ENCODE results near the gene VTCN1.
A peak's percentile ranks its signal among the peaks of the same experiment; 100 is the strongest.

The VTCN1 gene

DNA sequence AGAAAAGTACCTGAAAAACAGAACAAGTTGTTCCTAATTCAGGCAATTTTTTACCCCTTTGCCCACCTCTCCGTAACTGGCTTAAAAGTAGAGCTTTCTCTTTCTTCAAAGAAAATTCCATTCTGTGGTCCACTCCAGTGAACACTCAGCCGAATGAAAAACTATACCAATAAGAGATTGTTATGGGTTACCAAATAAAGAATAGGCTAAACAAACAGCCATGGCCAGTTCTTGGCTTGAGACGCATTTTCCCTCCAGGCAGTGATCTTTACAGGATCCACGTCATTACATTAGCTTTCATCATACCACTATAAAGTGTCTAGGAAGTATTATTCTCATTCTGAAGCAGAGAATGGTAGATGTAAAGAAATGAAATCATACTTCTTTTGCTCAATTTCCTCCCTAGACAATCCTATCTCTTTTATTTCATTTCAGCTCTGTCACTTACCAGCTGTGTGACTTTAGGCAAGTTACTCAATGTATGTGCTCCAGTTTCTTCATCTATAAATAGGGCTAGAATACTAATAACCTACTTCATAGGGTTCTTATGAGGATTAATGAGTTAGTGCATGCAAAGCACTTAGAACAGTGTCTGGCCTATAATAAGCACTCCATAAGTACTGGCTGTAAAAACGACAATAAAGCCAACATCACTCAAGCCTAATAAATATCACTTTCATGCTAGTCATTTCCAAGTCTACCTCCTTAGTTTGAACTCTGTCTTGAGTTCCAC, 62.7 kb downstream of the VTCN1 start:
- CTCF ChIA-PET = interaction anchor here (1.0 to 6.3 kb wide), 3 partner anchors 20 to 136 kb away, joined by 4 to 37 read pairs (median 10); no protein-coding TSS in a partner anchor
- DNase-seq (ENCODE audit: low read depth, low spot score) = no peak
- TF ChIP-seq, protein P1, sequence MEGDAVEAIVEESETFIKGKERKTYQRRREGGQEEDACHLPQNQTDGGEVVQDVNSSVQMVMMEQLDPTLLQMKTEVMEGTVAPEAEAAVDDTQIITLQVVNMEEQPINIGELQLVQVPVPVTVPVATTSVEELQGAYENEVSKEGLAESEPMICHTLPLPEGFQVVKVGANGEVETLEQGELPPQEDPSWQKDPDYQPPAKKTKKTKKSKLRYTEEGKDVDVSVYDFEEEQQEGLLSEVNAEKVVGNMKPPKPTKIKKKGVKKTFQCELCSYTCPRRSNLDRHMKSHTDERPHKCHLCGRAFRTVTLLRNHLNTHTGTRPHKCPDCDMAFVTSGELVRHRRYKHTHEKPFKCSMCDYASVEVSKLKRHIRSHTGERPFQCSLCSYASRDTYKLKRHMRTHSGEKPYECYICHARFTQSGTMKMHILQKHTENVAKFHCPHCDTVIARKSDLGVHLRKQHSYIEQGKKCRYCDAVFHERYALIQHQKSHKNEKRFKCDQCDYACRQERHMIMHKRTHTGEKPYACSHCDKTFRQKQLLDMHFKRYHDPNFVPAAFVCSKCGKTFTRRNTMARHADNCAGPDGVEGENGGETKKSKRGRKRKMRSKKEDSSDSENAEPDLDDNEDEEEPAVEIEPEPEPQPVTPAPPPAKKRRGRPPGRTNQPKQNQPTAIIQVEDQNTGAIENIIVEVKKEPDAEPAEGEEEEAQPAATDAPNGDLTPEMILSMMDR (IDR thresholded peaks at IDR 0.05; ENCODE audit: insufficient read depth, low read length, missing control alignments) = no peak
- no peak overlapping the region for H3K4me3 ChIP-seq (ENCODE audit: low read depth, low read length)
- POLR2A ChIA-PET = no interaction called here

DNA sequence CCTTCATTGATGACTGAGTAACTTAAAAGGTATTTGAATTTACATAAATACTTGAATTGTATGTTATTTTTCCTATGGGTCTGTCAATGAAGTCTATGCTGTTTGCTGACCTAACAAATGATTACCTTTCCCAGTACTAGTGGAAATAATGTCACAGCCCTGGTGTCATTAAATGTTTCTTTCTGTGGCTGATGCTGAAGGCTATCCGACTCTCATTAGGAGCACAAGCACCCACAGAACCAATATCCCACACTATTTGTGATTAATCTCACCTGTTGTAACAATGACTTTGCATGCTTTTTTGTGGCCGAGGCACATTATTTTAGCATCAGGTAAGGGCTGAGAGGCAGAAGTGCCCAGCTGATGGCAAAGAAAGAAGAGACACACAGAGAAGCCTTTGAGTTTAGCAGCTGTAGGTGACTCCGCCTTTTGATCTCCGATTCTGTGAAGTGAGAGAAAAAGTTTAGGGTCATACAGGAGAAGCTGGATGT, 63.3 kb downstream of the VTCN1 start:
- TF ChIP-seq, protein P1 (IDR thresholded peaks at IDR 0.05; ENCODE audit: insufficient read depth, low read length, missing control alignments) = no peak
- ChIA-PET POLR2A (no interaction called here), CTCF (interaction anchor here (1.0 to 6.3 kb wide), 3 partner anchors 19 to 137 kb away, joined by 4 to 37 read pairs (median 10); no protein-coding TSS in a partner anchor)
- DNase-seq (ENCODE audit: low read depth, low spot score) = no peak
- no peak overlapping the region for H3K4me3 ChIP-seq (ENCODE audit: low read depth, low read length)

DNA sequence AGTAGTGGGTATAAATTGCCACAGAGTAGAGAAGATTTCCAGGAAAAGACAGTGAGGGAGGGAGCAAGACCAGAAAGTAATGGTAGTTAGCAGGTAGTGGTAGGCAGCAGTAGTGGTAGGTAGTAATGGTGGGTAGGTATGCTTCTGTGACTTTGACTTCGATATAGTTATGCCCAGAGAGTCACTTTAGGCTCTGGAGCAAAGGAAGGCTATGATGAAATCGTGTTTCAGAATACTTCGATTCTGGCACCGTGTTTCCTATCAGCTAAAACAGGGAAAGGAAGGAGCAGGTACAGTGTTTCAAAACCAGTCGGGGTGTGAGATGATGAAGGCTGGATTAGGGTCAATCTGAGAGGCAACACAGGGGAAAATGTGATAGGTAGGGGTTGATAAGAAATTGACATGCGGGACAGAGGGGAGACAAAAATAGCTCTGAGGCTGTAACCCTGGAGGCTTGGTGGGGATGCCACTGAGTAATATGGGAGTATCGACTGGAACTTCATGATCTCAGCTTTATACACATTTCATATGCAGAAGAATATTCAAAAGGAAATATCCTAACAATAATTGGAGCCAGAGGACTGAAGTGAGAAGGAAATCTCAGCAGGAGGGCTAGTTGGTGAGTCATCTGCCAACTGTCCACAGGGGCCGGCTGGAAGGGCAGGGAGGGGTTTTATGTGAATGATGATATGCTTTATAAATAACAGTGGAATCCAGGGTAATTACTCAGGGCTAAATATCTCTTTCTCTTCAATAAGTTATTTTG, 64.0 kb downstream of the VTCN1 start:
- peak; percentile 89 for DNase-seq (ENCODE audit: low read depth, low spot score)
- no peak overlapping the region for H3K4me3 ChIP-seq (ENCODE audit: low read depth, low read length)
- ChIA-PET CTCF (interaction anchor here (0.7 to 6.3 kb wide), 4 partner anchors 19 to 138 kb away, joined by 3 to 37 read pairs (median 7); no protein-coding TSS in a partner anchor), POLR2A (interaction anchor here (0.6 kb wide), 1 partner anchor 8 kb away, joined by 3 read pairs; no protein-coding TSS in a partner anchor)
- TF ChIP-seq, protein P1 (IDR thresholded peaks at IDR 0.05; ENCODE audit: insufficient read depth, low read length, missing control alignments) = no peak

DNA sequence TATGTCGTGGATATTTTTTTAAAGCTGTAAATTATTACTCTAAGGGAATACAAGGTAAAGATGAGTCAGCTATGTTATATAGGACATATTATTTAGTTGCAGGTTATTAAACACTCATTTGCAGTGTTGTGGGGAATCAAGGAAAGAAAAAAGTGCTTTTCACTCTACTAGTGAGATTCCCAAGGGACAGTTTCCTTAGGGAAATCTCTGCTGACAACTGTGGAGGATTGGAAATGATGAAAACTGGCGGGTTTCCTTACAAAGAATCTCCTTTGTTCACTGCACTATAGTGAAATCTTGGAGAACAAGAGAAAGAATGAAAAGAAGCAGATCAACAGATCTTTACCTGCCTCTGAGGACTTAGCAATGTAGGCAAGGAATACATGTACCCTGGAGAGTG, 64.7 kb downstream of the VTCN1 start:
- no peak for DNase-seq (ENCODE audit: low read depth, low spot score)
- TF ChIP-seq, protein P1 (IDR thresholded peaks at IDR 0.05; ENCODE audit: insufficient read depth, low read length, missing control alignments) = no peak
- CTCF ChIA-PET = interaction anchor here (0.7 to 6.3 kb wide), 3 partner anchors 18 to 138 kb away, joined by 3 to 37 read pairs (median 10); no protein-coding TSS in a partner anchor
- POLR2A ChIA-PET = no interaction called here
- no peak overlapping the region for H3K4me3 ChIP-seq (ENCODE audit: low read depth, low read length)

DNA sequence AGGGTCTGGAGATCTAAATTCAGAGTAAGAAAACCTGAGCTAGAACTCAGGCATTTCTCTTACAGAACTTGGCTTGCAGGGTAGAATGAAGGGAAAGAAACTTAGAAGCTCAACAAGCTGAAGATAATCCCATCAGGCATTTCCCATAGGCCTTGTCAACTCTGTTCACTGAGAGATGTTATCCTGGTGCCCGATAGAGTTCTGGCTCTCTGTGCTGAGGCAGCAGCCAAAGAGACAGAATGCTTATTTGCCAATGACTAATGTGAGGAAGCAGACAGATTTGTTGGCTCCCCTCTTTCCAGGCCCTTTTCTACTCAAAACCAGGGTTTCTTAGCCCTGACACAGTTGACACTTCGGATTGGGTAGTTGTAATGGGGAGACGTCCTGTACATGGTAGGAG, 66.9 kb downstream of the VTCN1 start:
- no peak overlapping the region for H3K4me3 ChIP-seq (ENCODE audit: low read depth, low read length)
- no peak for DNase-seq (ENCODE audit: low read depth, low spot score)
- CTCF ChIA-PET = interaction anchor here (1.2 to 4.9 kb wide), 2 partner anchors 15 to 21 kb away, joined by 3 to 39 read pairs; no protein-coding TSS in a partner anchor
- POLR2A ChIA-PET = interaction anchor here (1.5 kb wide), 1 partner anchor 22 kb away, joined by 3 read pairs; the partner anchor contains the start of gene TRIM45
- TF ChIP-seq, protein P1 (IDR thresholded peaks at IDR 0.05; ENCODE audit: insufficient read depth, low read length, missing control alignments) = no peak
